ENCODE results near the gene AMN.

- TF ChIP-seq, protein P1, sequence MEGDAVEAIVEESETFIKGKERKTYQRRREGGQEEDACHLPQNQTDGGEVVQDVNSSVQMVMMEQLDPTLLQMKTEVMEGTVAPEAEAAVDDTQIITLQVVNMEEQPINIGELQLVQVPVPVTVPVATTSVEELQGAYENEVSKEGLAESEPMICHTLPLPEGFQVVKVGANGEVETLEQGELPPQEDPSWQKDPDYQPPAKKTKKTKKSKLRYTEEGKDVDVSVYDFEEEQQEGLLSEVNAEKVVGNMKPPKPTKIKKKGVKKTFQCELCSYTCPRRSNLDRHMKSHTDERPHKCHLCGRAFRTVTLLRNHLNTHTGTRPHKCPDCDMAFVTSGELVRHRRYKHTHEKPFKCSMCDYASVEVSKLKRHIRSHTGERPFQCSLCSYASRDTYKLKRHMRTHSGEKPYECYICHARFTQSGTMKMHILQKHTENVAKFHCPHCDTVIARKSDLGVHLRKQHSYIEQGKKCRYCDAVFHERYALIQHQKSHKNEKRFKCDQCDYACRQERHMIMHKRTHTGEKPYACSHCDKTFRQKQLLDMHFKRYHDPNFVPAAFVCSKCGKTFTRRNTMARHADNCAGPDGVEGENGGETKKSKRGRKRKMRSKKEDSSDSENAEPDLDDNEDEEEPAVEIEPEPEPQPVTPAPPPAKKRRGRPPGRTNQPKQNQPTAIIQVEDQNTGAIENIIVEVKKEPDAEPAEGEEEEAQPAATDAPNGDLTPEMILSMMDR (conservative IDR thresholded peaks at IDR 0.05 in 1 of 2, IDR thresholded peaks at IDR 0.05 in 1 of 2; ENCODE audit: extremely low read depth in 1 of 2, insufficient read depth in 1 of 2, low read depth in 1 of 2, low read length in 2 of 2): peak in 1 of 2 donors; percentile 18
- no peak for TF ChIP-seq EZH2 (IDR thresholded peaks at IDR 0.05; ENCODE audit: borderline replicate concordance, low read length)
Observed at GRCh38 chr14:102878174-102878969, 44.1 kb upstream of the AMN start.

Data from mammary epithelial cell (primary cell).